ENCODE measurements around the gene PGPEP1. TPM values are rescaled to one million over a fixed set of nuclear protein-coding genes. Genes with fewer than 3 reads are reported as not detected.
"Not testable (repeated sequence)": the region's sequence is repeated elsewhere in the genome, so short reads cannot be mapped to it uniquely, and the experiment has no call there.

Gene PGPEP1
- total RNA-seq, 1 donor from 2014 or later: 5.4 TPM

- no peak overlapping the region for H3K4me3 ChIP-seq (ENCODE audit: low read depth, low read length)
- TF ChIP-seq, protein P1, sequence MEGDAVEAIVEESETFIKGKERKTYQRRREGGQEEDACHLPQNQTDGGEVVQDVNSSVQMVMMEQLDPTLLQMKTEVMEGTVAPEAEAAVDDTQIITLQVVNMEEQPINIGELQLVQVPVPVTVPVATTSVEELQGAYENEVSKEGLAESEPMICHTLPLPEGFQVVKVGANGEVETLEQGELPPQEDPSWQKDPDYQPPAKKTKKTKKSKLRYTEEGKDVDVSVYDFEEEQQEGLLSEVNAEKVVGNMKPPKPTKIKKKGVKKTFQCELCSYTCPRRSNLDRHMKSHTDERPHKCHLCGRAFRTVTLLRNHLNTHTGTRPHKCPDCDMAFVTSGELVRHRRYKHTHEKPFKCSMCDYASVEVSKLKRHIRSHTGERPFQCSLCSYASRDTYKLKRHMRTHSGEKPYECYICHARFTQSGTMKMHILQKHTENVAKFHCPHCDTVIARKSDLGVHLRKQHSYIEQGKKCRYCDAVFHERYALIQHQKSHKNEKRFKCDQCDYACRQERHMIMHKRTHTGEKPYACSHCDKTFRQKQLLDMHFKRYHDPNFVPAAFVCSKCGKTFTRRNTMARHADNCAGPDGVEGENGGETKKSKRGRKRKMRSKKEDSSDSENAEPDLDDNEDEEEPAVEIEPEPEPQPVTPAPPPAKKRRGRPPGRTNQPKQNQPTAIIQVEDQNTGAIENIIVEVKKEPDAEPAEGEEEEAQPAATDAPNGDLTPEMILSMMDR (conservative IDR thresholded peaks at IDR 0.05; ENCODE audit: low read depth, low read length): no peak
- DNase-seq (ENCODE audit: low read depth): no peak
Measured at GRCh38 chr19:18362934-18363542, 22.6 kb downstream of the PGPEP1 start.

DNA sequence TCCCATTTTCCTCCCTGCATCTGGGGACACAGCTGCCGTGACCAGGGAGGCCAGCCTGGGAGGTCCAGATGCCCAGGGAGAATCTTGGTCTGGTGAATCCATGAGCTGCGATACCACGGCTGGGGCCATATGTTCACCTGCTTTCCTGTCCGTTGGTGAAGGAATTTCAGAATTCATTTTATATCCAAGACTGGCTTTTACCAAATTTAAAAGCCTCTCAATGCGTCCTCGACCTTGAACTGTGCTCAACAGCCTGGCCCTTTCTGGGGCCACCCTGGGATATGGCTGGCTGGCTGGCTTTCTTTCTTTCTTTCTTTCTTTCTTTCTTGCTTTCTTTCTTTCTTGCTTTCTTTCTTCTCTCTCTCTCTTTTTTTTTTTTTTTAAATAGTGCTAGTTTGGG, 23.4 kb downstream of the PGPEP1 start:
- TF ChIP-seq, protein P1 (conservative IDR thresholded peaks at IDR 0.05; ENCODE audit: low read depth, low read length): no peak
- no peak for DNase-seq (ENCODE audit: low read depth)
- no peak overlapping the region for H3K4me3 ChIP-seq (ENCODE audit: low read depth, low read length)

- not testable (repeated sequence) for DNase-seq (ENCODE audit: low read depth); H3K4me3 ChIP-seq (ENCODE audit: low read depth, low read length)
Measured at GRCh38 chr19:18364277-18364825, 24.0 kb downstream of the PGPEP1 start.

- TF ChIP-seq, protein P1 (conservative IDR thresholded peaks at IDR 0.05; ENCODE audit: low read depth, low read length): no peak
- H3K4me3 ChIP-seq (ENCODE audit: low read depth, low read length): no peak overlapping the region
- DNase-seq (ENCODE audit: low read depth): peak; percentile 98
Measured at GRCh38 chr19:18364826-18365528, 24.6 kb downstream of the PGPEP1 start.

DNA sequence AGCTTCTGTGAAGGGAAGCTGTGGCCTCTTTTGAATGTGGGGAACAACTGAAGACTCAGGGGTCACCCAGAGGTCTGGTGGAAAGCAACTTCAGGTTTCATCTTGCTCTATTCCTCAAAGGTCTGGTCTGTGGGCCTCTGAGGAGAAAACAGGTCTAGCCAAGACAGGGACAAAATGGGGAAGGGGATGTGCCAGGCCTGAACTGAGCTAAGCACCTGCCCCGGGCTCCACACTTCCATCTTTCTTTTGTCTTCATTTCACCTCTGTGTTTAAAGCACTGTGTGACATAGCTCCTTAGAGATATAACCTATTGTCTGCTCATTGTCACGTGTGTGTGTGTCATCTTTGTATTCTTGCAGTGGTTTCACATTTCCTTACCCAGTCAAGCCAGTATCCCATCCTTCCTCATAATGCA, 25.6 kb downstream of the PGPEP1 start:
- TF ChIP-seq, protein P1 (conservative IDR thresholded peaks at IDR 0.05; ENCODE audit: low read depth, low read length): no peak
- no peak overlapping the region for H3K4me3 ChIP-seq (ENCODE audit: low read depth, low read length)
- DNase-seq (ENCODE audit: low read depth): no peak

DNA sequence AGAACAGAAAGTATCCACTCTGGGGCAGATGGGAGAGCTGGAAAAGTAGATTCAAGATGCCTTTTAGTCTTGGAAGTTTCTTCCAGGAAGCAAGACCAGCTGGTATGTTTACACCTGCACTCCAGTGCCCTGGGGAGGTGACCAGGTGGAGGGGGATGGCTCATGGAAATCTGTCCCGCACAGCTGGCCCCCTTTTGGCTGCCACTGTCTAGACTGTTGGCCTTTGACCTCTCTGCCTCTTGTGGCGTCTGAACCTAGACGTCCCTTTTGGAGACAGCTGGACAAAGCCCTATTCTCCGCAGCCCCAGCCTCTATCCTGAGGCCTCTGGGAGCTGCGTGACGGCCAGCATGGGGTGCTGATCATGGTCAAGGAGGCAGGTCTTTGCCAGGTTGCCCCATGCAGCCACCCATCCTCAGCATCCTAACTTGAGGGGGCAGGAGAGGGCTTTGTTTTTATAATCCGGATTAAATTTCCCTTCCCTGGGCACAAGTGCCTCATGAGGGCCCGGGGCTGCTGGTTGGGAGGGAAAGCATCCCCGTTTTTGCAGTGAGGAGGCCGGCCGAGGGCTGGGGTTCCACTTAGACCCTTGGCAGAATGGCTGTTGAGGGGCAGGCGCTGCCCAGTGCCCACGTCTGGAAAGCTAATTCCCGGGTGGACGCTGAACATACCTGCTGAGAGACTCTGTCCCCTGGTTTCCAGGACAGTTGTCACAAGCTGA, 28.3 kb downstream of the PGPEP1 start:
- no peak for DNase-seq (ENCODE audit: low read depth)
- TF ChIP-seq, protein P1 (conservative IDR thresholded peaks at IDR 0.05; ENCODE audit: low read depth, low read length): no peak
- H3K4me3 ChIP-seq (ENCODE audit: low read depth, low read length): no peak overlapping the region

GRCh38 chr19:18373407-18373891, 33.1 kb downstream of the PGPEP1 start:
- TF ChIP-seq, protein P1 (conservative IDR thresholded peaks at IDR 0.05; ENCODE audit: low read depth, low read length): no peak
- no peak overlapping the region for H3K4me3 ChIP-seq (ENCODE audit: low read depth, low read length)
- no peak for DNase-seq (ENCODE audit: low read depth)

Measured in epithelial cell of proximal tubule (primary cell).